ENCODE results near the gene LTBP3.

DNA sequence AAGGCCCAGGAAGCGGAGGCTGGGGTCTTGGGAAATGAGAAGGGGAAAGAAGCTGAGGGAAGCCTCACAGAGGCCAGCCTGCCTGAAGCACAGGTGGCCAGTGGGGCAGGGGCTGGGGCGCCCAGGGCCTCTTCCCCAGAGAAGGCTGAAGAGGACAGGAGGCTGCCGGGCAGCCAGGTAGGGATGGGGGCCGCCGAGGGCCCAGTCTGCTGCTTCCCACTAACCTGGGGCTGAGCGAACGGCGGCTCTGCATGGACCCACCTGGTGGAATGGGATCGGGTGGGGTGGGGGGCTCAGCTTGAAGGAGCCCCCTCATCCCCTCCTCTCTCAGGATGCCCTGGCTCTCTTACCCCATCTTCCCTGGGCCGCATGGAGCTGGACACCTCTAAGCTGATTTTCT, 25.4 kb upstream of the LTBP3 start:
- TF ChIP-seq, protein P1, sequence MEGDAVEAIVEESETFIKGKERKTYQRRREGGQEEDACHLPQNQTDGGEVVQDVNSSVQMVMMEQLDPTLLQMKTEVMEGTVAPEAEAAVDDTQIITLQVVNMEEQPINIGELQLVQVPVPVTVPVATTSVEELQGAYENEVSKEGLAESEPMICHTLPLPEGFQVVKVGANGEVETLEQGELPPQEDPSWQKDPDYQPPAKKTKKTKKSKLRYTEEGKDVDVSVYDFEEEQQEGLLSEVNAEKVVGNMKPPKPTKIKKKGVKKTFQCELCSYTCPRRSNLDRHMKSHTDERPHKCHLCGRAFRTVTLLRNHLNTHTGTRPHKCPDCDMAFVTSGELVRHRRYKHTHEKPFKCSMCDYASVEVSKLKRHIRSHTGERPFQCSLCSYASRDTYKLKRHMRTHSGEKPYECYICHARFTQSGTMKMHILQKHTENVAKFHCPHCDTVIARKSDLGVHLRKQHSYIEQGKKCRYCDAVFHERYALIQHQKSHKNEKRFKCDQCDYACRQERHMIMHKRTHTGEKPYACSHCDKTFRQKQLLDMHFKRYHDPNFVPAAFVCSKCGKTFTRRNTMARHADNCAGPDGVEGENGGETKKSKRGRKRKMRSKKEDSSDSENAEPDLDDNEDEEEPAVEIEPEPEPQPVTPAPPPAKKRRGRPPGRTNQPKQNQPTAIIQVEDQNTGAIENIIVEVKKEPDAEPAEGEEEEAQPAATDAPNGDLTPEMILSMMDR (IDR thresholded peaks at IDR 0.05) = no peak
- no peak for TF ChIP-seq POLR2A (IDR thresholded peaks at IDR 0.05)
